ENCODE measurements around the gene BANP. TPM values are rescaled to one million over a fixed set of nuclear protein-coding genes. Genes with fewer than 3 reads are reported as not detected.

The BANP gene
- polyA plus RNA-seq, 1 of the 3 experiments (the other 2 are of a cell fraction) = 16.8 TPM

DNA sequence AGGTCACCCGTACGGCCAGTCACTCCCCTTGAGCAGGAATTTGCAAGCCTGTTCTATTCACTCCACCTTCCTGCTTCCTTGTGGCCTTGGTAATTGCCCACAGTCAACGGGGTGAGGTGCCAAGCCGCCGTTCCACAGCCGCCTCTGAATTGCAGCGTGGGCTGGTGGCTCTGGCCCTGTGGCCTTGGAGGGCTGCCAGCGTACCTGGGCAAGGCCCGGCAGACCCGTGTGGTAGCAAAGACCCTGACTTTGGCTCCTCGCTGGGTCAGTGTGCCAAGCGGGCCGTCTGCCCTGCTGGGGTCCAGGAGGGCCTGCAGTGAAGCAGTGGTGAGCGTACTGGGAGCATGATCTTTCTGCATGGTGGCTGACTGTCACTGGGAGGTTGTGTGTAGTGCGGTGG, 3.6 kb downstream of the BANP start:
- TF ChIP-seq ZBTB33 (IDR thresholded peaks at IDR 0.05; ENCODE audit: borderline replicate concordance, low read depth) (no peak), PBX3 (IDR thresholded peaks at IDR 0.05) (no peak), FOXM1 (IDR thresholded peaks at IDR 0.05; ENCODE audit: low read depth) (no peak), ELF1 (IDR thresholded peaks at IDR 0.05) (no peak), RCOR1 (IDR thresholded peaks at IDR 0.05; ENCODE audit: low read length) (no peak)
- WGBS (ENCODE audit: low lambda C conversion rate) = 69% methylated on average over 3 of the region's 15 CpGs

GRCh38 chr16:87955302-87956097, 4.3 kb downstream of the BANP start:
- H2AFZ ChIP-seq (ENCODE audit: low read depth) = no peak overlapping the region
- no peaks in the 10 kb centered on the region for H3K9me2 ChIP-seq
- no peak overlapping the region for H3K4me3 ChIP-seq (ENCODE audit: low read depth in 2 of 2, low read length in 1 of 2)
- CTCF ChIA-PET = interaction anchor here (1.0 kb wide), 1 partner anchor 175 kb away, joined by 3 read pairs; no protein-coding TSS in a partner anchor
- H3F3A ChIP-seq (replicated peaks; ENCODE audit: insufficient read depth) = peaks cover 22% of the 10 kb centered on the region
- WGBS (ENCODE audit: low lambda C conversion rate) = 91% methylated on average over 18 of the region's 18 CpGs
- TF ChIP-seq TCF12 (IDR thresholded peaks at IDR 0.05) = no peak
- no peak overlapping the region for H3K4me2 ChIP-seq
- DNase-seq = no peak
- H3K36me3 ChIP-seq (replicated peaks in 1 of 2; ENCODE audit: control insufficient read depth in 1 of 2, insufficient read depth in 2 of 2, low read length in 1 of 2) = peaks cover 10 to 13% of the 10 kb centered on the region in 2 experiments
- H3K79me2 ChIP-seq (ENCODE audit: insufficient read depth) = peaks cover 78% of the 10 kb centered on the region
- H3K4me1 ChIP-seq (ENCODE audit: control insufficient read depth in 1 of 2, insufficient read depth in 2 of 2, low read depth in 1 of 2, low read length in 1 of 2) = peaks cover 27 to 31% of the 10 kb centered on the region in 2 experiments; a peak in 2 of 4 replicates
- H3K9me3 ChIP-seq = no peaks in the 10 kb centered on the region
- no peak overlapping the region for H3K9ac ChIP-seq
- H4K20me1 ChIP-seq (ENCODE audit: insufficient read depth) = no peaks in the 10 kb centered on the region
- POLR2A ChIA-PET = no interaction called here
- no peak overlapping the region; a peak in 2 of 4 replicates for H3K27ac ChIP-seq (ENCODE audit: low read depth in 2 of 2, low read length in 1 of 2)
- H3K27me3 ChIP-seq (ENCODE audit: insufficient read depth) = no peaks in the 10 kb centered on the region

More for the DNA sequence above, 3.6 kb downstream of the BANP start:
- CTCF ChIA-PET = interaction anchor here (1.2 kb wide), 1 partner anchor 83 kb away, joined by 3 read pairs; no protein-coding TSS in a partner anchor
- POLR2A ChIA-PET = no interaction called here
- Histone ChIP-seq H3K79me2 (ENCODE audit: insufficient read depth) (peaks cover 72% of the 10 kb centered on the region), H3K9ac (no peak overlapping the region), H3K4me1 (ENCODE audit: control insufficient read depth in 1 of 2, insufficient read depth in 2 of 2, low read depth in 1 of 2, low read length in 1 of 2) (peaks cover 27 to 31% of the 10 kb centered on the region in 2 experiments; a peak in 2 of 4 replicates), H3K9me2 (no peaks in the 10 kb centered on the region), H3K36me3 (replicated peaks in 1 of 2; ENCODE audit: control insufficient read depth in 1 of 2, insufficient read depth in 2 of 2, low read length in 1 of 2) (peaks cover 10 to 13% of the 10 kb centered on the region in 2 experiments), H3K4me3 (ENCODE audit: low read depth in 2 of 2, low read length in 1 of 2) (no peak overlapping the region), H3K4me2 (no peak overlapping the region), H2AFZ (ENCODE audit: low read depth) (no peak overlapping the region), H3K9me3 (no peaks in the 10 kb centered on the region), H3K27me3 (ENCODE audit: insufficient read depth) (no peaks in the 10 kb centered on the region), H3F3A (replicated peaks; ENCODE audit: insufficient read depth) (peaks cover 22% of the 10 kb centered on the region), H3K27ac (ENCODE audit: low read depth in 2 of 2, low read length in 1 of 2) (no peak overlapping the region; a peak in 1 of 4 replicates), H4K20me1 (ENCODE audit: insufficient read depth) (no peaks in the 10 kb centered on the region)
- DNase-seq = no peak

GRCh38 chr16:87956098-87956364, 4.8 kb downstream of the BANP start:
- ChIA-PET POLR2A (no interaction called here), CTCF (interaction anchor here (1.0 to 1.6 kb wide), 2 partner anchors 175 to 480 kb away, joined by 3 to 4 read pairs; no protein-coding TSS in a partner anchor)
- 85% methylated on average over 3 of the region's 3 CpGs for WGBS (ENCODE audit: low lambda C conversion rate)
- Histone ChIP-seq H3K27ac (ENCODE audit: low read depth in 2 of 2, low read length in 1 of 2) (peak overlapping the region in 1 of 2 experiments; percentile 16; a peak in 2 of 4 replicates), H3K9ac (no peak overlapping the region), H3K79me2 (ENCODE audit: insufficient read depth) (peaks cover 81% of the 10 kb centered on the region), H3K4me1 (ENCODE audit: control insufficient read depth in 1 of 2, insufficient read depth in 2 of 2, low read depth in 1 of 2, low read length in 1 of 2) (peaks cover 27 to 31% of the 10 kb centered on the region in 2 experiments; a peak in 2 of 4 replicates), H3F3A (replicated peaks; ENCODE audit: insufficient read depth) (peaks cover 22% of the 10 kb centered on the region), H3K9me2 (no peaks in the 10 kb centered on the region), H2AFZ (ENCODE audit: low read depth) (no peak overlapping the region), H4K20me1 (ENCODE audit: insufficient read depth) (no peaks in the 10 kb centered on the region), H3K36me3 (replicated peaks in 1 of 2; ENCODE audit: control insufficient read depth in 1 of 2, insufficient read depth in 2 of 2, low read length in 1 of 2) (peaks cover 10 to 13% of the 10 kb centered on the region in 2 experiments), H3K4me3 (ENCODE audit: low read depth in 2 of 2, low read length in 1 of 2) (no peak overlapping the region), H3K9me3 (no peaks in the 10 kb centered on the region), H3K4me2 (no peak overlapping the region), H3K27me3 (ENCODE audit: insufficient read depth) (no peaks in the 10 kb centered on the region)
- DNase-seq = no peak
- TF ChIP-seq YY1 (IDR thresholded peaks at IDR 0.05; ENCODE audit: low read depth) (no peak), MAX (IDR thresholded peaks at IDR 0.05; ENCODE audit: low read depth) (no peak), GATA2 (CRISPR knock-in tag; IDR thresholded peaks at IDR 0.05) (no peak), NFIC (IDR thresholded peaks at IDR 0.05; ENCODE audit: borderline replicate concordance) (no peak), GABPA (IDR thresholded peaks at IDR 0.05; ENCODE audit: low read depth) (no peak), FOSL2 (IDR thresholded peaks at IDR 0.05; ENCODE audit: borderline replicate concordance, low read depth) (no peak), FOXJ3 (CRISPR knock-in tag; IDR thresholded peaks at IDR 0.05) (no peak), ELF1 (IDR thresholded peaks at IDR 0.05) (no peak), RFX5 (IDR thresholded peaks at IDR 0.05; ENCODE audit: low read length) (no peak), POLR2AphosphoS5 (IDR thresholded peaks at IDR 0.05; ENCODE audit: low read depth, low read length) (no peak), SMC3 (IDR thresholded peaks at IDR 0.05; ENCODE audit: low read depth, low read length) (no peak), MEF2A (IDR thresholded peaks at IDR 0.05; ENCODE audit: borderline replicate concordance, low read depth) (no peak), EZH2phosphoT487 (IDR thresholded peaks at IDR 0.05; ENCODE audit: borderline replicate concordance, low read depth) (no peak)
